Measurements from ENCODE around the gene MT2A.

DNA sequence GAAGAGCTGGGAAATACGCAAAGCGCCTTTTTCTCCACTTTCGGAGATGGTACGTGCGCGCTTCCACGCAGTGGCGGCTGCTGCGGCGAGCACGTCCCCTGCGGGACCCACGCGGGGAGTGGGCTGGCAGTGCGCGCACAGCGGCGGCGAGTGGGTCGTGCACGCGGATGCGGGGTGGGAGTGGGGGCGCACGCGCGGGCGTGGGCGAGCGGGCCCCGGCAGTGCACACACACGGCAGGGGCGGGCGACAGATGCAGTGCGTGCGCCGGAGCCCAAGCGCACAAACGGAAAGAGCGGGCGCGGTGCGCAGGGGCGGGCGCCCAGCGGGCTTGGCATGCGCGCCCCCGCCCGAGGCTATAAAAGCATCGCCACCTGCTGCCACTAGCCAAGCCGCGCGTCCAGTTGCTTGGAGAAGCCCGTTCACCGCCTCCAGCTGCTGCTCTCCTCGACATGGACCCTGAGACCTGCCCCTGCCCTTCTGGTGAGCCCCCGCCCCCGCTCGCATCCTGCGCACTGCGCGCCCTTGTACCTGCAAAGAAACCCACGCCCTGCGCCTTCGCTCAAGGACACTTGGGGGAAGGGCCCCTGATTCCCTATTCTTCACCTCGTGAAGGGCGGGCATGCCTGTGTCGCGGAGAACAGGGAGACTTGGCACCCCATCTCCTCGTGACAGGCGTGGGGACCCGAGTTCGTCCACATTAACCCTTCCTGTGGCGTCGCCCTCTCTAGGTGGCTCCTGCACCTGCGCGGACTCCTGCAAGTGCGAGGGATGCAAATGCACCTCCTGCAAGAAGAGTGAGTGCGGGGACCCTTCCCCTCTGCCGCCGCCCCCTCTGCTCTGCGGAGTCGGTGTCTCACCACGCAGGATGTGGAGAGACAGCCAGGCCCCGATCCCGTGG is 19.0 kb upstream of the MT2A start, which contains the start of gene MT3:
- TF ChIP-seq, protein P1, sequence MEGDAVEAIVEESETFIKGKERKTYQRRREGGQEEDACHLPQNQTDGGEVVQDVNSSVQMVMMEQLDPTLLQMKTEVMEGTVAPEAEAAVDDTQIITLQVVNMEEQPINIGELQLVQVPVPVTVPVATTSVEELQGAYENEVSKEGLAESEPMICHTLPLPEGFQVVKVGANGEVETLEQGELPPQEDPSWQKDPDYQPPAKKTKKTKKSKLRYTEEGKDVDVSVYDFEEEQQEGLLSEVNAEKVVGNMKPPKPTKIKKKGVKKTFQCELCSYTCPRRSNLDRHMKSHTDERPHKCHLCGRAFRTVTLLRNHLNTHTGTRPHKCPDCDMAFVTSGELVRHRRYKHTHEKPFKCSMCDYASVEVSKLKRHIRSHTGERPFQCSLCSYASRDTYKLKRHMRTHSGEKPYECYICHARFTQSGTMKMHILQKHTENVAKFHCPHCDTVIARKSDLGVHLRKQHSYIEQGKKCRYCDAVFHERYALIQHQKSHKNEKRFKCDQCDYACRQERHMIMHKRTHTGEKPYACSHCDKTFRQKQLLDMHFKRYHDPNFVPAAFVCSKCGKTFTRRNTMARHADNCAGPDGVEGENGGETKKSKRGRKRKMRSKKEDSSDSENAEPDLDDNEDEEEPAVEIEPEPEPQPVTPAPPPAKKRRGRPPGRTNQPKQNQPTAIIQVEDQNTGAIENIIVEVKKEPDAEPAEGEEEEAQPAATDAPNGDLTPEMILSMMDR (IDR thresholded peaks at IDR 0.05 in 4 of 5, conservative IDR thresholded peaks at IDR 0.05 in 1 of 5) = no peak
- TF ChIP-seq POLR2A (IDR thresholded peaks at IDR 0.05) = no peak

Measured in gastrocnemius medialis (tissue), 4 donors.